Heart right ventricle (tissue), 16 donors: ENCODE results near the gene NELL1. TPM values are rescaled to one million over a fixed set of nuclear protein-coding genes. Genes with fewer than 3 reads are reported as not detected.

Experiments used
- ATAC-seq, 8 donors: fragments of 200-7000 bp; cut with Tn5 transposase; one replicate each; pipeline ENCODE4 v1.9.1; 2020; ENCODE audit warnings: mild to moderate bottlenecking in 8 of 8, moderate library complexity in 8 of 8, moderate number of reproducible peaks in 1 of 8
- DNase-seq, 2 donors: peaks; one replicate each; pipeline ENCODE4 v3.0.0-alpha.2; 2020
- H3K27ac ChIP-seq, 10 donors: fragments of 200-600 bp; sonication (generic) in 2 of 10; one replicate each; pipeline versions ENCODE4 v1.5.0 to v1.8.0; 2020 to 2022; ENCODE audit warnings: mild to moderate bottlenecking in 3 of 10
- H3K27me3 ChIP-seq, 7 donors: fragments of 200-600 bp; one replicate each; pipeline ENCODE4 v1.8.0; 2021 to 2022; ENCODE audit warnings: mild to moderate bottlenecking in 2 of 7
- H3K36me3 ChIP-seq, 9 donors: fragments of 200-600 bp; sonication (generic) in 1 of 9; one replicate each; pipeline versions ENCODE4 v1.5.0 to v1.8.0; 2020 to 2022; ENCODE audit warnings: mild to moderate bottlenecking in 2 of 9
- H3K4me1 ChIP-seq, 9 donors: fragments of 200-600 bp; sonication (generic) in 1 of 9; one replicate each; pipeline versions ENCODE4 v1.5.0 to v1.8.0; 2020 to 2022; ENCODE audit warnings: mild to moderate bottlenecking in 4 of 9
- H3K4me3 ChIP-seq, 10 donors: fragments of 200-600 bp; sonication (generic) in 2 of 10; one replicate each; pipeline versions ENCODE4 v1.5.0 to v1.8.0; 2020 to 2022; ENCODE audit warnings: mild to moderate bottlenecking in 7 of 10, moderate library complexity in 2 of 10
- H3K9me3 ChIP-seq, 11 donors: fragments of 200-600 bp in 10 of 11; sonication (generic) in 2 of 11; one replicate each; pipeline versions ENCODE4 v1.5.0 to v1.8.0; 2013 to 2022; ENCODE audit warnings: mild to moderate bottlenecking in 2 of 11, control low read depth in 1 of 11, moderate library complexity in 1 of 11
- WGBS, 2 donors: extraction: QIAGEN DNeasy Blood & Tissue Kit; methylation state at CpG; one replicate each; pipeline ENCODE4 v1.1.7; 2013; ENCODE audit warnings: inconsistent platforms in 1 of 2; 5-methylcytosine and 5-hydroxymethylcytosine counted together
- intact Hi-C, 10 donors: fragments of 100-400 bp; cut with DNase I; formaldehyde crosslinking; loops; one replicate each; pipeline versions ENCODE4 v1.11.1 to v1.14.2; 2022
- polyA plus RNA-seq, 2 donors: library from polyadenylated mRNA; stranded (reverse); fragments of 200-250 nt; gene quantifications; one replicate each; pipeline ENCODE4 v1.2.3, GENCODE V29; 2013
- total RNA-seq, 10 donors: library from RNA; stranded (reverse); fragmentation: NEBNext Ultra II Directional in 3 of 10; extraction: Animal tissue kit (Norgen Biotek cat#: 25700) in 3 of 10; gene quantifications; one replicate each; pipeline versions ENCODE4 v1.2.1 to v1.2.4, GENCODE V29; 2021 to 2023
- TF ChIP-seq, protein P1 (sequence below), 9 donors: fragments of 200-600 bp; sonication (generic) in 2 of 9; IDR thresholded peaks; one replicate each; pipeline versions ENCODE4 v1.5.0 to v1.8.0; 2021 to 2022; ENCODE audit warnings: antibody characterized with exemption in 9 of 9, mild to moderate bottlenecking in 5 of 9, moderate library complexity in 1 of 9
- donor health status: Arrhythmogenic right ventricular cardiomyopathy.
- donor health status: ischemic (EF 13 %, LVEDD 7.1; RV severe dilation, severe dysfunction).
- donor health status: healthy with polysubstance abuse.
- donor health status: DM: no; HTN: yes; CAD: no.
- donor health status: DM: no; HTN: no; CAD: no.
- donor health status: ischemic (EF 25% LVEDD 6.9; RV normal size, moderate dysfunction).
- donor health status: ischemic (EF 25% LVEDD 5.7; RV mildly dilated, moderate dysfunction).
- donor health status: healthy.
- donor health status: DM: yes; HTN: yes; CAD: no.
- donor health status: Ischemic cardiomyopathy.
- donor health status: ischemic (EF 35%, LVEDD 5.7; RV mildly dilated, moderate dysfunction).
- donor health status: nonischemic (EF 11% LVEDD 7.7; RV severe dilation, severe dysfunction).
- donor health status: DM: yes; HTN: yes; CAD: no.
- donor health status: PGD.
- donor health status: ischemic (EF 29% LVEDD 5.4; RV normal size, mild dysfunction).
- donor health status: nonischemic (EF 23%, LVEDD 6.1; RV moderate dilation, normal function).

The NELL1 gene
- total and polyA plus RNA-seq, 12 donors: not detected

GRCh38 chr11:21402274-21402673, 732.9 kb downstream of the NELL1 start:
- no peak for DNase-seq
- Histone ChIP-seq H3K27ac (no peak overlapping the region), H3K9me3 (no peaks in the 10 kb centered on the region), H3K4me3 (no peak overlapping the region), H3K27me3 (no peaks in the 10 kb centered on the region), H3K36me3 (no peaks in the 10 kb centered on the region), H3K4me1 (no peaks in the 10 kb centered on the region)
- TF ChIP-seq, protein P1, sequence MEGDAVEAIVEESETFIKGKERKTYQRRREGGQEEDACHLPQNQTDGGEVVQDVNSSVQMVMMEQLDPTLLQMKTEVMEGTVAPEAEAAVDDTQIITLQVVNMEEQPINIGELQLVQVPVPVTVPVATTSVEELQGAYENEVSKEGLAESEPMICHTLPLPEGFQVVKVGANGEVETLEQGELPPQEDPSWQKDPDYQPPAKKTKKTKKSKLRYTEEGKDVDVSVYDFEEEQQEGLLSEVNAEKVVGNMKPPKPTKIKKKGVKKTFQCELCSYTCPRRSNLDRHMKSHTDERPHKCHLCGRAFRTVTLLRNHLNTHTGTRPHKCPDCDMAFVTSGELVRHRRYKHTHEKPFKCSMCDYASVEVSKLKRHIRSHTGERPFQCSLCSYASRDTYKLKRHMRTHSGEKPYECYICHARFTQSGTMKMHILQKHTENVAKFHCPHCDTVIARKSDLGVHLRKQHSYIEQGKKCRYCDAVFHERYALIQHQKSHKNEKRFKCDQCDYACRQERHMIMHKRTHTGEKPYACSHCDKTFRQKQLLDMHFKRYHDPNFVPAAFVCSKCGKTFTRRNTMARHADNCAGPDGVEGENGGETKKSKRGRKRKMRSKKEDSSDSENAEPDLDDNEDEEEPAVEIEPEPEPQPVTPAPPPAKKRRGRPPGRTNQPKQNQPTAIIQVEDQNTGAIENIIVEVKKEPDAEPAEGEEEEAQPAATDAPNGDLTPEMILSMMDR (IDR thresholded peaks at IDR 0.05): no peak
- no peak for ATAC-seq
- intact Hi-C loops: no loop called here
- WGBS, 2 donors: 71 to 89% methylated on average over 1 of the region's 1 CpG

DNA sequence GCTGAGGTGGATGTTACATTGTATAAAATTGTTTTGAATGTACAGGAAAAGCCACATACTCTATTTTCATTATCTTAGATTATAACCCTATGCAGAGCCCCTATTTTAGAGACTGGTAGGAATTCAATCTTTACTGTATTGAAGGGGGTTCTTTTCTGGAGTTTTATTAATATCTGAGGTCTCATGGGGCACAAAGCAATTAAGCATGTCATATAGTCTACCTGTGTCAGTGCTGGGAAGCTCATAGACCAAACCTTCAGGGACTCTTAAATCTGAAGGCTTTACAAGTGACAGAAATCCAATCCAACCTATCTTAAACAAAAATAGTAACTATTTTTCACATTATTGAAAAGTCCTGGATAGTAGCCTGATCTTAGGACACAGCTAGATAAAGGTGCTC, 733.7 kb downstream of the NELL1 start:
- Histone ChIP-seq H3K9me3 (peaks cover 0 to 3% (median 0%) of the 10 kb centered on the region in 11 donors), H3K27me3 (no peaks in the 10 kb centered on the region), H3K4me1 (no peaks in the 10 kb centered on the region), H3K36me3 (no peaks in the 10 kb centered on the region), H3K4me3 (no peak overlapping the region), H3K27ac (no peak overlapping the region)
- TF ChIP-seq, protein P1 (IDR thresholded peaks at IDR 0.05): no peak
- DNase-seq: no peak
- ATAC-seq: no peak
- intact Hi-C loops: no loop called here

DNA sequence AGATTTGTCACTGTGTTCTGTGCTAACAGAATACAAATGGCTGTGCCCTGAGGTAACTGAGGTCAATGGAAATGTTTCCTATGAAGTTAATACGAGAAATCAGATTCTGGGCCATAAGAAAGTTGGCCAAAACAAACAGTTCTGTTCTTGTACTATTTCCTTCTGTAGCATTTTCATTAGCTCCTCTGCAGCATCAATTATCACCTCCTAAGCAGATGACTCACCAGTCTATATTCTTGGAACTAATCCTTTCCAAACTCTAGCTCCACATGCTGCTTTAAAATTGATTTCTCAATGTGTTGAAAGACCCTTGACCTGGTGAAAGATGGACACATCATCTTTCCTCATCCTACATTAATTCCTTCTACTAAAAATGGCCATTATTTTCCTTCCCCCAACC, 736.0 kb downstream of the NELL1 start:
- H3K27me3 ChIP-seq: no peaks in the 10 kb centered on the region
- 36 to 49% methylated on average over 1 of the region's 1 CpG for WGBS, 2 donors
- intact Hi-C loops: no loop called here
- TF ChIP-seq, protein P1 (IDR thresholded peaks at IDR 0.05): no peak
- ATAC-seq: no peak
- no peak overlapping the region for H3K27ac ChIP-seq
- H3K4me1 ChIP-seq: no peaks in the 10 kb centered on the region
- peaks cover 0 to 4% (median 0%) of the 10 kb centered on the region in 11 donors for H3K9me3 ChIP-seq
- H3K36me3 ChIP-seq: no peaks in the 10 kb centered on the region
- no peak overlapping the region for H3K4me3 ChIP-seq
- DNase-seq: no peak

DNA sequence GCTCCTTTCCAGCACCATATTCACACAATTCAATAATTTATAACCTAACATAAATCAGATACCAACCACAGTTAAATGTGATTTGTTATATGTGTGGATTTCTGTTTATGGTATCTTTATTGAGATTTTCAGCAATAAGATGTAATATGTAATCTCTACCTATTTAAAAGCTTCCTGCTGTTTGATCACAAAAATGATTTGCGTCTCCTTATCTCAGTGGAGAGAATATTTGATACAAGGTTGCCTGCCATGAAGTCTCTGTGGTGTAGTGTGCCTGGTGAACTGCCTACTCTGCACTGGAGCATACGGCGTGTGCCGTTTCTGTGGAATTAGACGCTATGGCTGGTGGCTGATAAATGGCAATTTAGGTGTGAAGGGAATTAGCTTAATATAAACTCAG, 741.1 kb downstream of the NELL1 start:
- TF ChIP-seq, protein P1 (IDR thresholded peaks at IDR 0.05): no peak
- no peak for ATAC-seq
- H3K4me3 ChIP-seq: no peak overlapping the region
- H3K36me3 ChIP-seq: no peaks in the 10 kb centered on the region
- 82 to 89% methylated on average over 5 of the region's 5 CpGs for WGBS, 2 donors
- no peaks in the 10 kb centered on the region for H3K4me1 ChIP-seq
- DNase-seq: no peak
- peaks cover 0 to 4% (median 0%) of the 10 kb centered on the region in 11 donors for H3K9me3 ChIP-seq
- no peaks in the 10 kb centered on the region for H3K27me3 ChIP-seq
- intact Hi-C loops: no loop called here
- H3K27ac ChIP-seq: no peak overlapping the region

DNA sequence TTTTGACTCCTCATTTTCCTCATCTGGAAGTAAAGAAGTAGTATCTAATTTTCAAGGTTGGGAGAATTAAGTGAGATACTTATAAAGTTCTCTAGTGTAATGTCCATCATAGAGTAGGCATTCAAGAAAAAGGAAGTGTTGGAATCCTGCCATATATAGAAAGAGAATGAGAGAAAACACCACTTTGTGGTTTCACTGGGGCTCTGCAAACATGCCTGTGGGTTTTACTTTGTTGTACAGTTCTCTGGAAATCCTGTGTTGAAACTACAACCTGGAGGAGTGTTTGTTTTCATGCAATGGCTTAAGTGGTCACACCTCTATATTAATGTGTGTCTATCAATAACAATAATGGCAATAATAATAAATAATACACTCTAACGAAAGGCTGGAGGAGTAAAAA, 741.7 kb downstream of the NELL1 start:
- no peak for DNase-seq
- WGBS, 2 donors: 1 to 36% methylated on average over 1 of the region's 1 CpG
- Histone ChIP-seq H3K9me3 (peaks cover 0 to 4% (median 0%) of the 10 kb centered on the region in 11 donors), H3K36me3 (no peaks in the 10 kb centered on the region), H3K4me3 (no peak overlapping the region), H3K27me3 (no peaks in the 10 kb centered on the region), H3K4me1 (no peaks in the 10 kb centered on the region), H3K27ac (no peak overlapping the region)
- ATAC-seq: no peak
- intact Hi-C loops: no loop called here
- TF ChIP-seq, protein P1 (IDR thresholded peaks at IDR 0.05): no peak
